Transverse colon (tissue), 4 donors: ENCODE results near the gene KLHDC1. TPM values are rescaled to one million over a fixed set of nuclear protein-coding genes. Genes with fewer than 3 reads are reported as not detected.

ENCODE experiments used
- DNase-seq: peaks from one replicate; pipeline ENCODE4 v3.0.0-alpha.2; 2019
- H3K27ac ChIP-seq, 4 donors: fragments of 200-600 bp; sonication (generic); 2 replicates each; pipeline ENCODE4 v1.5.1; 2016 to 2018; ENCODE audit warnings: inconsistent platforms in 4 of 4
- H3K27me3 ChIP-seq: fragments of 200-600 bp; sonication (generic); 2 replicates; pipeline ENCODE4 v1.5.1; 2017; ENCODE audit warnings: inconsistent platforms
- H3K36me3 ChIP-seq, 4 donors: fragments of 200-600 bp; sonication (generic); 2 replicates each; pipeline ENCODE4 v1.5.1; 2017 to 2019; ENCODE audit warnings: inconsistent platforms in 4 of 4
- H3K4me1 ChIP-seq, 4 donors: fragments of 200-600 bp; sonication (generic); 2 replicates each; pipeline ENCODE4 v1.5.1; 2017 to 2020; ENCODE audit warnings: inconsistent platforms in 4 of 4
- H3K4me3 ChIP-seq, 4 donors: fragments of 200-600 bp; sonication (generic); 1 replicate in 1 of 4; 2 replicates in 3 of 4; pipeline versions ENCODE4 v1.5.1 to v1.6.1; 2017 to 2019; ENCODE audit warnings: inconsistent platforms in 4 of 4
- H3K9me3 ChIP-seq, 2 donors: fragments of 200-600 bp; sonication (generic); 2 replicates each; pipeline ENCODE4 v1.5.1; 2017 to 2019; ENCODE audit warnings: inconsistent platforms in 2 of 2
- EP300 ChIP-seq: sonication (generic); formaldehyde crosslinking; IDR thresholded peaks from one replicate; pipeline ENCODE4 v1.6.1; 2017; ENCODE audit warnings: antibody characterized with exemption, low read depth
- POLR2A ChIP-seq: fragments of 450-650 bp; IDR thresholded peaks from one replicate; pipeline ENCODE4 v1.6.1; 2016; ENCODE audit warnings: antibody characterized with exemption, mild to moderate bottlenecking, moderate library complexity
- POLR2AphosphoS5 ChIP-seq, 3 donors: sonication (generic); formaldehyde crosslinking; IDR thresholded peaks; one replicate each; pipeline ENCODE4 v1.6.1; 2016; ENCODE audit warnings: antibody characterized with exemption in 3 of 3
- WGBS, 2 donors: methylation state at CpG; one replicate each; pipeline ENCODE4 v1.1.5; 2018; ENCODE audit warnings: low coverage in 1 of 2; 5-methylcytosine and 5-hydroxymethylcytosine counted together
- in situ Hi-C, 4 donors: fragments of 200-750 bp; cut with MboI; loops; one replicate each; pipeline versions ENCODE4 v1.15.0 to v1.15.1; 2017; ENCODE audit warnings: low sequenced_read_pairs in 3 of 4, low pct_ligation_motif_present in 1 of 4, low pct_unique_long_range_greater_than_20kb in 1 of 4
- intact Hi-C: fragments of 100-400 bp; cut with DNase I; formaldehyde crosslinking; loops from one replicate; pipeline ENCODE4 v1.15.1; 2023; ENCODE audit warnings: low total_unique reads
- total RNA-seq, 4 donors: library from RNA; depleted of rRNA; stranded (reverse); fragments of >200 nt; gene quantifications; one replicate each; pipeline ENCODE4 v1.1.0, GENCODE V29; 2016
- TF ChIP-seq, protein P1 (sequence below), 5 experiments: fragments of 200-600 bp in 3 of 5; fragments of 450-650 bp in 2 of 5; sonication (generic) in 3 of 5; IDR thresholded peaks; 1 replicate in 2 of 5; 2 replicates in 3 of 5; pipeline ENCODE4 v1.5.1; 2016 to 2017; ENCODE audit warnings: antibody characterized with exemption in 5 of 5, inconsistent platforms in 3 of 5, mild to moderate bottlenecking in 2 of 5, moderate library complexity in 1 of 5

Gene KLHDC1
- total RNA-seq, 4 donors from 2014 or later = 4.0 to 9.4 (median 7.9) TPM

DNA sequence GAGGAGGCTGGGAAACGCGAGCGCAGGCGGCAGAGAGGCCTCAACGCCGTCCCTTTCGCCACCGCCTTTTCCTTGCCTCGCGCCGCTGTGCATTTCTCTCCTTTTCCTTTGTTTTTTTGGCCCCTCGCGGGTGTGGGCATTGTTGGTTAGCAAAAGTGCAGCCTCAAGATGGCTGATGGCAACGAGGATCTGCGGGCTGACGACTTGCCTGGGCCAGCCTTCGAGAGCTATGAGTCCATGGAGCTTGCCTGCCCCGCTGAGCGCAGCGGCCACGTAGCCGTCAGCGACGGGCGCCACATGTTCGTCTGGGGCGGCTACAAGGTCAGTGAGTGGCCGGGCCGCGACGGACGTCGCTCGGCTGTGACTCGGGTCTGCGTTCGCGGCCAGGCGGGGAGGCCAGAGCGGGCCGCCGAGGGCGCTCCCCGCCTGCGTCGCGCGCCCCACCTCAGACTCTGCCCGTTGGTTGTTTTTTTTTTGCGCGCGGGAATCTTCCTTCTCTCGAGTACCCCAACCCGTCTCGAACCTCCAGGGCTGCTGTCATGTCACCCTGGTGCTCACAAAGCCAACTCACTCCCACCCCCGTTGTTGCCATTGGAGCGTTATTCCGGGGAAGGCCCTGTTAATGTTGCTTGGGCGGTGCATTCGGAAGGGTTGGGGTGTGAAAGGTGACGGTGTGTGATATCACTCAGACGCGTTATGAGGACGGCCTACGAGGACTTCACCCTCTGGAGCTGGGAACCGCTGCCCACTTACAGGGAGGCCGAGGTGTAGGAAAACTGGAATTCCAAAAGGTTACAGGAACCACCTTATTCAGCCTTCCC, 75.6 kb downstream of the KLHDC1 start:
- intact Hi-C loops = no loop called here
- peak; percentile 81 for DNase-seq
- Histone ChIP-seq H3K4me3 (peak overlapping the region; percentile 79 to 99 (median 90)), H3K27ac (peak overlapping the region; percentile 98 to 100 (median 99)), H3K27me3 (no peaks in the 10 kb centered on the region), H3K9me3 (no peaks in the 10 kb centered on the region), H3K36me3 (peaks cover 0 to 12% (median 2%) of the 10 kb centered on the region in 4 donors), H3K4me1 (peaks cover 22 to 39% (median 38%) of the 10 kb centered on the region in 4 donors)
- in situ Hi-C loops = loop anchor here in 3 of 4 donors (10.0 to 25.0 kb wide), 2 partner anchors 131 to 134 kb away; partner anchors contain the start of gene DNAAF2 (in 3 of the 3)
- TF ChIP-seq EP300 (no peak), POLR2AphosphoS5 (IDR thresholded peaks at IDR 0.05) (peak; percentile 62 to 86 (median 75)), POLR2A (peak; percentile 71)
- TF ChIP-seq, protein P1, sequence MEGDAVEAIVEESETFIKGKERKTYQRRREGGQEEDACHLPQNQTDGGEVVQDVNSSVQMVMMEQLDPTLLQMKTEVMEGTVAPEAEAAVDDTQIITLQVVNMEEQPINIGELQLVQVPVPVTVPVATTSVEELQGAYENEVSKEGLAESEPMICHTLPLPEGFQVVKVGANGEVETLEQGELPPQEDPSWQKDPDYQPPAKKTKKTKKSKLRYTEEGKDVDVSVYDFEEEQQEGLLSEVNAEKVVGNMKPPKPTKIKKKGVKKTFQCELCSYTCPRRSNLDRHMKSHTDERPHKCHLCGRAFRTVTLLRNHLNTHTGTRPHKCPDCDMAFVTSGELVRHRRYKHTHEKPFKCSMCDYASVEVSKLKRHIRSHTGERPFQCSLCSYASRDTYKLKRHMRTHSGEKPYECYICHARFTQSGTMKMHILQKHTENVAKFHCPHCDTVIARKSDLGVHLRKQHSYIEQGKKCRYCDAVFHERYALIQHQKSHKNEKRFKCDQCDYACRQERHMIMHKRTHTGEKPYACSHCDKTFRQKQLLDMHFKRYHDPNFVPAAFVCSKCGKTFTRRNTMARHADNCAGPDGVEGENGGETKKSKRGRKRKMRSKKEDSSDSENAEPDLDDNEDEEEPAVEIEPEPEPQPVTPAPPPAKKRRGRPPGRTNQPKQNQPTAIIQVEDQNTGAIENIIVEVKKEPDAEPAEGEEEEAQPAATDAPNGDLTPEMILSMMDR (IDR thresholded peaks at IDR 0.05) = no peak
- WGBS, 2 donors = 0% methylated on average over 2 to 67 of the region's 67 CpGs

DNA sequence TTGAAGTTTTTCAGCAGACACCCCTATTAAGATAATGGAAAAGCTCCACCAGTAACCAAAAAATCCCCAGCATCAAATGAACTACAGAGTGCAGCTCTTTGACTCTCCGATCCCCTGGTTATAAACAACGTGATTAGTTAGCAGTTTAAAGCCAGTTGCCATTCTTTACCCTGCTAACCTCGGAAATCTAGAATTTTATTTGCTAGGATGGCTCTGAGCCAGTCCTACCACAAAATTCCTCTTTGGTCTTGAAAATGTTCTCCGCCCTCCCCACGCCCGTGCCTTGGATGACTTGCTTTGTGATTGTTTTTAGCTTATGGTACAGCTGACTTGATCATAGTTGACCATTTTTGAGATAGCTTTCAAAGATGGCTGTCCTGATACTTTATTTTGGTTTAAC, 76.3 kb downstream of the KLHDC1 start:
- peak overlapping the region; percentile 79 to 99 (median 90) for H3K4me3 ChIP-seq
- H3K4me1 ChIP-seq = peaks cover 22 to 39% (median 38%) of the 10 kb centered on the region in 4 donors
- H3K27ac ChIP-seq = peak overlapping the region; percentile 98 to 100 (median 99)
- 23% methylated on average over 6 of the region's 6 CpGs; no CpG with 5 or more reads in 1 of the 2 donors for WGBS, 2 donors
- no peaks in the 10 kb centered on the region for H3K27me3 ChIP-seq
- H3K36me3 ChIP-seq = peaks cover 0 to 14% (median 3%) of the 10 kb centered on the region in 4 donors
- H3K9me3 ChIP-seq = no peaks in the 10 kb centered on the region
- TF ChIP-seq POLR2AphosphoS5 (IDR thresholded peaks at IDR 0.05) (no peak), EP300 (no peak), POLR2A (no peak)
- TF ChIP-seq, protein P1 (IDR thresholded peaks at IDR 0.05) = no peak
- intact Hi-C loops (no loop called here), in situ Hi-C loops (loop anchor here in 3 of 4 donors (10.0 to 25.0 kb wide), 2 partner anchors 132 to 134 kb away; partner anchors contain the start of gene DNAAF2 (in 3 of the 3))
- peak; percentile 40 for DNase-seq

DNA sequence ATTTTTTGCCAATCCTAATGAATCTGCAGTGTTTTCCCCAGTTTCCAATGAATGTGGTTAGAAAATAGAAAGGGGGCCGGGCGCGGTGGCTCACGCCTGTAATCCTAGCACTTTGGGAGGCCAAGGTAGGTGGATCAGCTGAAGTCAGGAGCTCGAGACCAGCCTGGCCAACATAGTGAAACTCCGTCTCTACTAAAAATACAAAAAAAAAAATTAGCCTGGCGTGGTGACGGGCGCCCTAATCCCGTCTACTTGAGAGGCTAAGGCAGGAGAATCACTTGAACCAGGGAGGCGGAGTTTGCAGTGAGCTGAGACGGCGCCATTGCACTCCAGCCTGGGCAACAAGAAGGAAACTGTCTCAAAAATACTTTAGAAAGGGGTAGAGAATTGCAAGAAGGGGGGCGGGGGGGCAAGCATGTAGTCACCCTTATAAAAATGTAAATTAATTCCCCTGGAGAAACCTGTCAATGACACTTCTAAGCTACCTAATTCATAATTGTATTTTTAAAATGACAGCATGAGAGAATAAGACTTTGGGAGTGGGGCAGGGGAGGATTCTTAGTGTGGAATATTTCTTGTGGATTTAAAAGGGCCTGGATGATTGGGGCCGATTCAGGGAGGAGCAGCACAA, 76.8 kb downstream of the KLHDC1 start:
- peak; percentile 18 for DNase-seq
- 18 to 30% methylated on average over 6 to 15 of the region's 15 CpGs for WGBS, 2 donors
- Histone ChIP-seq H3K4me1 (peaks cover 22 to 39% (median 38%) of the 10 kb centered on the region in 4 donors), H3K36me3 (peaks cover 0 to 19% (median 5%) of the 10 kb centered on the region in 4 donors), H3K4me3 (peak overlapping the region in 3 of 4 donors; percentile 84 to 99 (median 96)), H3K27ac (peak overlapping the region; percentile 98 to 100 (median 99)), H3K27me3 (no peaks in the 10 kb centered on the region), H3K9me3 (no peaks in the 10 kb centered on the region)
- intact Hi-C loops = no loop called here
- TF ChIP-seq POLR2AphosphoS5 (IDR thresholded peaks at IDR 0.05) (no peak), EP300 (no peak), POLR2A (no peak)
- TF ChIP-seq, protein P1 (IDR thresholded peaks at IDR 0.05) = no peak
- in situ Hi-C loops = loop anchor here in 3 of 4 donors (10.0 to 25.0 kb wide), 2 partner anchors 132 to 135 kb away; partner anchors contain the start of gene DNAAF2 (in 3 of the 3)
